Stomach smooth muscle (tissue), 2 donors: ENCODE measurements around the gene ALLC.
A peak's percentile ranks its signal among the peaks of the same experiment; 100 is the strongest.

Source experiments
- H3K27ac ChIP-seq: one replicate; pipeline ENCODE4 v1.7.0; 2013; ENCODE audit warnings: mild to moderate bottlenecking, low read length, inconsistent platforms
- H3K27me3 ChIP-seq, 2 donors: one replicate each; pipeline ENCODE4 v1.7.0; 2013; ENCODE audit warnings: low read length in 2 of 2; ENCODE audit not compliant: insufficient read depth in 2 of 2, control insufficient read depth in 1 of 2
- H3K36me3 ChIP-seq, 2 donors: one replicate each; pipeline ENCODE4 v1.7.0; 2013; ENCODE audit warnings: low read length in 2 of 2; ENCODE audit not compliant: control insufficient read depth in 2 of 2, insufficient read depth in 2 of 2
- H3K4me1 ChIP-seq: one replicate; pipeline ENCODE4 v1.7.0; 2013; ENCODE audit warnings: low read length; ENCODE audit not compliant: control insufficient read depth, insufficient read depth
- H3K4me3 ChIP-seq, 2 donors: one replicate each; pipeline ENCODE4 v1.7.0; 2013; ENCODE audit warnings: low read length in 2 of 2
- H3K9ac ChIP-seq, 2 donors: one replicate each; pipeline ENCODE4 v1.7.0; 2013; ENCODE audit warnings: low read length in 2 of 2, mild to moderate bottlenecking in 1 of 2
- H3K9me3 ChIP-seq, 2 donors: one replicate each; pipeline ENCODE4 v1.7.0; 2013; ENCODE audit warnings: low read length in 2 of 2; ENCODE audit not compliant: control insufficient read depth in 2 of 2
- donor health status: healthy.
- donor health status: Pancreatic carcinoma.

ALLC gene

GRCh38 chr2:3626812-3627499, 31.0 kb upstream of the ALLC start:
- H3K9me3 ChIP-seq, result peaks cover 0 to 5% of the 10 kb centered on the region in 2 donors
- no peak overlapping the region for H3K9ac ChIP-seq
- no peaks in the 10 kb centered on the region for H3K27me3 ChIP-seq
- no peak overlapping the region for H3K4me3 ChIP-seq
- peak overlapping the region; percentile 31 for H3K27ac ChIP-seq
- H3K36me3 ChIP-seq, result no peaks in the 10 kb centered on the region
- H3K4me1 ChIP-seq, result peaks cover 18% of the 10 kb centered on the region

- no peak overlapping the region for H3K9ac ChIP-seq
- H3K27ac ChIP-seq, result no peak overlapping the region
- no peaks in the 10 kb centered on the region for H3K27me3 ChIP-seq
- no peaks in the 10 kb centered on the region for H3K36me3 ChIP-seq
- peaks cover 0 to 5% of the 10 kb centered on the region in 2 donors for H3K9me3 ChIP-seq
- peaks cover 18% of the 10 kb centered on the region for H3K4me1 ChIP-seq
- no peak overlapping the region for H3K4me3 ChIP-seq
Observed at GRCh38 chr2:3627500-3628100, 30.4 kb upstream of the ALLC start.

GRCh38 chr2:3628241-3628679, 29.7 kb upstream of the ALLC start:
- H3K4me3 ChIP-seq, result no peak overlapping the region
- no peak overlapping the region for H3K27ac ChIP-seq
- peaks cover 0 to 5% of the 10 kb centered on the region in 2 donors for H3K9me3 ChIP-seq
- H3K9ac ChIP-seq, result no peak overlapping the region
- H3K27me3 ChIP-seq, result no peaks in the 10 kb centered on the region
- peaks cover 18% of the 10 kb centered on the region for H3K4me1 ChIP-seq
- H3K36me3 ChIP-seq, result no peaks in the 10 kb centered on the region

GRCh38 chr2:3628800-3629199, 29.2 kb upstream of the ALLC start:
- peaks cover 0 to 4% of the 10 kb centered on the region in 2 donors for H3K9me3 ChIP-seq
- no peaks in the 10 kb centered on the region for H3K36me3 ChIP-seq
- no peak overlapping the region for H3K27ac ChIP-seq
- H3K9ac ChIP-seq, result no peak overlapping the region
- H3K4me1 ChIP-seq, result peaks cover 18% of the 10 kb centered on the region
- H3K4me3 ChIP-seq, result no peak overlapping the region
- no peaks in the 10 kb centered on the region for H3K27me3 ChIP-seq

- H3K9me3 ChIP-seq, result no peaks in the 10 kb centered on the region
- H3K36me3 ChIP-seq, result no peaks in the 10 kb centered on the region
- no peaks in the 10 kb centered on the region for H3K27me3 ChIP-seq
- peaks cover 18% of the 10 kb centered on the region for H3K4me1 ChIP-seq
- no peak overlapping the region for H3K4me3 ChIP-seq
- H3K9ac ChIP-seq, result no peak overlapping the region
- no peak overlapping the region for H3K27ac ChIP-seq
Observed at GRCh38 chr2:3630631-3631030, 27.4 kb upstream of the ALLC start.

GRCh38 chr2:3631161-3631850, 26.7 kb upstream of the ALLC start:
- H3K9ac ChIP-seq, result no peak overlapping the region
- no peaks in the 10 kb centered on the region for H3K9me3 ChIP-seq
- no peak overlapping the region for H3K4me3 ChIP-seq
- H3K27ac ChIP-seq, result no peak overlapping the region
- peaks cover 16% of the 10 kb centered on the region for H3K4me1 ChIP-seq
- no peaks in the 10 kb centered on the region for H3K36me3 ChIP-seq
- H3K27me3 ChIP-seq, result no peaks in the 10 kb centered on the region

- Histone ChIP-seq H3K9me3 (no peaks in the 10 kb centered on the region), H3K9ac (no peak overlapping the region), H3K4me1 (peaks cover 12% of the 10 kb centered on the region), H3K27me3 (no peaks in the 10 kb centered on the region), H3K27ac (no peak overlapping the region), H3K4me3 (no peak overlapping the region), H3K36me3 (no peaks in the 10 kb centered on the region)
Observed at GRCh38 chr2:3631851-3632659, 25.9 kb upstream of the ALLC start.

GRCh38 chr2:3633089-3633981, 24.7 kb upstream of the ALLC start:
- Histone ChIP-seq H3K4me1 (peaks cover 6% of the 10 kb centered on the region), H3K4me3 (no peak overlapping the region), H3K27ac (no peak overlapping the region), H3K27me3 (no peaks in the 10 kb centered on the region), H3K9ac (no peak overlapping the region), H3K36me3 (no peaks in the 10 kb centered on the region), H3K9me3 (no peaks in the 10 kb centered on the region)

GRCh38 chr2:3633982-3634595, 23.9 kb upstream of the ALLC start:
- H3K4me1 ChIP-seq, result peaks cover 6% of the 10 kb centered on the region
- H3K27ac ChIP-seq, result no peak overlapping the region
- H3K9me3 ChIP-seq, result no peaks in the 10 kb centered on the region
- H3K4me3 ChIP-seq, result no peak overlapping the region
- no peaks in the 10 kb centered on the region for H3K36me3 ChIP-seq
- H3K27me3 ChIP-seq, result no peaks in the 10 kb centered on the region
- no peak overlapping the region for H3K9ac ChIP-seq
